Mammary epithelial cell (primary cell): ENCODE results near the gene IRF8.

Experiments used
- EZH2 ChIP-seq: IDR thresholded peaks from 2 replicates; pipeline ENCODE4 v1.6.1; 2012; ENCODE audit warnings: low read length, inconsistent platforms, borderline replicate concordance
- TF ChIP-seq, protein P1 (sequence below), 2 donors: IDR thresholded peaks in 1 of 2; conservative IDR thresholded peaks in 1 of 2; 2 replicates each; pipeline ENCODE4 v1.5.1; 2011 to 2012; ENCODE audit warnings: inconsistent platforms in 2 of 2, low read length in 2 of 2, mild to moderate bottlenecking in 2 of 2, control low read depth in 1 of 2, low read depth in 1 of 2; ENCODE audit not compliant: insufficient read depth in 1 of 2; ENCODE audit errors: extremely low read depth in 1 of 2

DNA sequence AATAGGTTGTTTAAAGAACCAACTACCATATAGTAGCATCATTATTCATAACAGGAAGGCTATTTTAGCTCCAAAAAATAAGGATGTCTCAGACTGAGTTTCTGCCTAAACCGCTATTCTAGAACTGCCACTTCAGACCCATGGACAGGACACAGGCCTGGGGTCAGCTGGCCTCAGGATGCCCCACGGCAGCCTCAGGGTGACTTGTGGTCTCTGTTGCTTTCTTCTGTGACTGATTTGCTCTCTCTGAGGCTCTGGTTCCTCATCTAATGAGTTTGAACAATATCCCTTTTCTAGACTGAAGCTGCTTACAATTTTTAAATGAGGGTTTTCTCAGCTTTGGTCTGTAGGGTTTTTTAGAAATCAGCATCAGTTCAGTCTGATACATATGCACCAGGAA, 31.8 kb upstream of the IRF8 start:
- TF ChIP-seq, protein P1, sequence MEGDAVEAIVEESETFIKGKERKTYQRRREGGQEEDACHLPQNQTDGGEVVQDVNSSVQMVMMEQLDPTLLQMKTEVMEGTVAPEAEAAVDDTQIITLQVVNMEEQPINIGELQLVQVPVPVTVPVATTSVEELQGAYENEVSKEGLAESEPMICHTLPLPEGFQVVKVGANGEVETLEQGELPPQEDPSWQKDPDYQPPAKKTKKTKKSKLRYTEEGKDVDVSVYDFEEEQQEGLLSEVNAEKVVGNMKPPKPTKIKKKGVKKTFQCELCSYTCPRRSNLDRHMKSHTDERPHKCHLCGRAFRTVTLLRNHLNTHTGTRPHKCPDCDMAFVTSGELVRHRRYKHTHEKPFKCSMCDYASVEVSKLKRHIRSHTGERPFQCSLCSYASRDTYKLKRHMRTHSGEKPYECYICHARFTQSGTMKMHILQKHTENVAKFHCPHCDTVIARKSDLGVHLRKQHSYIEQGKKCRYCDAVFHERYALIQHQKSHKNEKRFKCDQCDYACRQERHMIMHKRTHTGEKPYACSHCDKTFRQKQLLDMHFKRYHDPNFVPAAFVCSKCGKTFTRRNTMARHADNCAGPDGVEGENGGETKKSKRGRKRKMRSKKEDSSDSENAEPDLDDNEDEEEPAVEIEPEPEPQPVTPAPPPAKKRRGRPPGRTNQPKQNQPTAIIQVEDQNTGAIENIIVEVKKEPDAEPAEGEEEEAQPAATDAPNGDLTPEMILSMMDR (conservative IDR thresholded peaks at IDR 0.05 in 1 of 2, IDR thresholded peaks at IDR 0.05 in 1 of 2; ENCODE audit: extremely low read depth in 1 of 2, insufficient read depth in 1 of 2, low read depth in 1 of 2, low read length in 2 of 2) = no peak
- no peak for TF ChIP-seq EZH2
